HS-5 (cell line): ENCODE data around the gene TEX9.

Source experiments
- DNase-seq: peaks from one replicate; pipeline ENCODE4 v3.0.0-alpha.2; 2012; ENCODE audit warnings: low read depth

TEX9 gene

DNA sequence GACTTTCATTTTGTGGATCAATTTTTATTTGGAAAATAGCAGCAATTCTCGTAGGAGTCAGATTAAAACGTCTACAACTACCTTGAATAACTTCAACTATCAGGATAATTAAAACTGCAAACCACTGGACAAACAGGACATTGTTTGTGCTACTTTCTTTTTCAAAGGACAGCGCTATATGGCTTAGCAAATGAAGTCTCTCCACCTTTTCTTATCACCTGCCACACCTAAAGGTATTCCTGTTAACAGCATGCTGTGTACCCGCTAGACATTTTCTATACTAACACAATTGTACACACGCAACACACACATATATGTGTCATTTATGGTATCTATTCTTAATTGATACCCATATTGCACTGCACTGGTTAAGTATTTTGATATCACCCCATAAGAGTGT, 80.5 kb downstream of the TEX9 start:
- DNase-seq: no peak

DNA sequence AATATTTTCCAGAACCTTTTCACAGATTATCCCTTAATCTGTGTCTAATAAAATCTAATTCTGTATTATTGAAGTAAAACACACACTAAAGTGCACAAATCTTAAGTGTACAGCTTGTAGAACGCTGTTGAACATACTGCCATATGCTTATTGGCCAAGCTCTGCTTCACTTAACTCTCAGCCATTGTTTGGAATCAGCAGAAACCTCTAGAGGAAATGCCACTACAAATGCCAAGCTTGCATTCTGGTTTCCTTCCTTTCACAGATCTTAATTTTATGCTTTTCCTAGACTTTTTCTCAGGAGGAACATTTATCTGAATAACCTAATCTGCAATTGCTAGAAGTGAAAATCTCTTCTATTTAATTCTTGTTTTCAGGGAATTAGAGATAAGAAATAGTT, 89.6 kb downstream of the TEX9 start:
- no peak for DNase-seq

DNA sequence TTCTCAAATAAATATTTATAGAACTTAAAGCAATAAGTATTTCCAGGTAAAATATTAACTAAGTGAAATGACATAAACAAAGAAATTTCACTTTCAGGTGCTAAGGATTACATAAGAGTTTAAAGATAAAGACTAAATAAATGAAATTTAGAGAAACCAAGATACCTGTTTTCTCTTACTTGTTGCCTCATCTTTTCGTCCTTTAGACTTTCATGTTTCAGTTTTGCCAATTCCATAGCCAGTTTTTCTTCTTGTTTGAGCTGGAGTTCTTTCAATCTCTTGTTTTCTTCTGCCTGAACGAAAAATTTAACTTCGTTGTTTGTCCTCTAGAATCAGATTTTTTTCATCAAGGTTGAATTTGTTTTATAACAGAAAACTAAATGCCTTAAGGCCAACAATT, 91.0 kb downstream of the TEX9 start:
- no peak for DNase-seq

DNA sequence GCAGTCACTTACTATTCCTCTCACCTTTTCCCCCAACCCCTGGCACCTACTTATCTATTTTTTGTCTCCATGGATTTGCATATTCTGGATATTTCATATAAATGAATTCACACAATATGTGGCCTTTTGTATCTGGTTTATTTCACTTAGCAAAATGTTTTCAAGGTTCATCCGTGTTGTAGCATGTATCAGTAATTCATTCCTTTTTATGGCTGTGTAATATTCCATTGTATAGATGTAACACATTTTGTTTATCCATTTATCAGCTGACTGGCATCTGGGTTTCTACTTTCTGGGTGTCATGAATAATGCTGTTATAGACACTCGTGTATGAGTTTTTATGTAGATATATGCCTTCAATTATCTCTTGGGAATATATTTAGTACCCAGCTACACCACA, 93.9 kb downstream of the TEX9 start:
- DNase-seq: no peak

DNA sequence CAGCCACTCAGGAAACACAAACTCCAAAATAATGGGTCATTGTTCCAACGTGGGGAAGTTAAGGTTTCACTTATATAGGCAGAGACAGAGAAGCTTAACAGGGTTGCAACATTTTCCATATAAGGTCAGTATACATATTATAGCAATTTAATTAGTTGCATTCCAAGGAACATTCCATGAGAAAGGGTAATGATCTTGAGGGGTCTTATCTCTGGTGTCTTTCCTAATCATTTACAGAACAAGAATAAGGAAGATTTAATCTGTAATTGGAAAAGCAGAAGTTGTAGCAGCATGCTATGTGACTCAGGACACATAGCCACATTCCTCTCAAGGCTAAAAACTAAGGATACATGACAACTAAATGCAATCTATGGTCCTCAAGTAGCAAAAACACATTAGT, 94.8 kb downstream of the TEX9 start:
- DNase-seq: no peak

DNA sequence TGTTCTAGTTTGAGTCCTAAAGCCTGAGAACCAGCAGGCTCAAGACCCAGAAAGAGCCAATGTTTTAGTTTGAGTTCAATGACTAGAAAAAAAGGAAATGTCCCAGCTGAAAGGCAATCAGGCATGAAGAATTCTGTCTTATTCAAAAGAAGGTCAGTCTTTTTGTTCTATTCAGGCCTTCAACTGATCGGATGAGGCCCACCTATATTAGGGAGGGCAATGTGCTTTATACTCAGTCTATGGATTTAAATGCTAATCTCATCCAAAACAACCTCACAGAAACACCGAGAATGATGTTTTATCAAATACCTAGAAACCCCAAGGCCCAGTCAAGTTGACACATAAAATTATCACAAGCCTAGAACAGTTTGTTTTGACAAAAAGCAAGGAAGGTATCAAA, 95.7 kb downstream of the TEX9 start:
- no peak for DNase-seq

DNA sequence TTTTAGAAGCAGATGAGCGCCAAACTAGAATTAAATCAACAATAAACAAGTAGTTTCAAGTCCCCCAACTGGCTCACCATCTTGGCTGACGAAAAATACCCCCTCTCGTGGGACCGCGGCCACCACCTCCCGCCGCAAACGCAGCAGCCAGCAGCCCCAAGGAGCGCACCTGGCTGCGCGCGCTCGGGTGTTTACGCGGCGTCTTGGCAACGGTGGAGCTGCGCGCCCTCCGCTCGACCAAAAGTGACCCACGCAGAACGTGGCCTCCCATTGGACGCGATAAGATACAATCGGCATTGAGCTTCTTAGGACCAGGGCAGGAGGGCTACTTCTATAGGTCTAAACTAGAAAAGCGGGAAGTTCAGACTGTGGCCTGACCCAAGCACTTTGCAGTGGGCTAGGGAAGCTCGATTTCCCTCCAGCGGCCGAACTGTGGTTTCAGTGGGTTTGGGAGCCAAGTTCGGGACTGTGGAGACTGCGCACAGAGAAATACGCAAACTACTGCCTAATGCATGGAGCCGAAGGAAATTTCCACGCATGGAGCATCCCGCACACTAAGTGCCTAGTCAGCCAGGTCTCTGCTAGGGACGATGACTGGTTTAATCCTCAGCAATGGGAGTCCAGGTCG, 99.8 kb downstream of the TEX9 start, which contains the start of gene MNS1:
Gene MNS1 (minus strand): TSS at position 245 of the 628 bp plus-strand sequence. CDS start 165 bp downstream, at position 80.
- DNase-seq: peak; percentile 87

DNA sequence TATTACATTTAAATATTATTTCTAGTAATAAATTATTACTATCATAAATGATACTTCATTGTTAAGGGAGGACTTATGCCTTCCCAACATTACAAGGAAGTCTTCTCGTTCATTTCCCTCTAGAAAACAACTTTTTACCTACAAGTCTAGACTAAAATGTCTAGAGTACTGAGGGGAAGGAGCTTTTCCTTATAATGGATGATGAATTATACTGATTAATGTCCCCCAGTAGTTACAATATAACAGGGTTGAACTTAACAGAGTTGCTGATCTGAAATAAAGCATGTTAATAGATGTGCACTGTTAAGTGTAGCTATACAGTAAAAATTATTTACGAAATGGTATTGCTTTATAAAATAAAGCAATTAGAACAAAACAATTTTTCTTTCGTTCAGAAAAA, 102.4 kb downstream of the TEX9 start:
- no peak for DNase-seq

DNA sequence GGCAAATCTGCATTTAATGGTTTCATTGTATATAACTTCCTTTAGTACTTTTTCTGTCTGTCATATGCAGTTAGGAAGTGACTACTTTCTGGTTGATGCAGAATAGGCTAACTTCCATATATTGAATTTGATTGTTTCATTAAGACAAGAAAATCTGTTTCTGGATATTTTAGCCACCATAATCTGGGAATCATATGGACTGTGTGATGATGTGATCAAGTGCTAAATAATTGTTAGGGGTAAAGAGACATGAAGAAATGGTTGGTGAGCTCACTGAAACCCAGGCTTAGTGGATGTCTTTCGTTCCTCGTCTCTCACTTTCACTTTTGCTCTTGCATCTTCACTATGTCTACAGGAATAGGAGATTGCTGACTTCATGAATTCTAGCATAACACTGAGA, 103.2 kb downstream of the TEX9 start:
- no peak for DNase-seq

DNA sequence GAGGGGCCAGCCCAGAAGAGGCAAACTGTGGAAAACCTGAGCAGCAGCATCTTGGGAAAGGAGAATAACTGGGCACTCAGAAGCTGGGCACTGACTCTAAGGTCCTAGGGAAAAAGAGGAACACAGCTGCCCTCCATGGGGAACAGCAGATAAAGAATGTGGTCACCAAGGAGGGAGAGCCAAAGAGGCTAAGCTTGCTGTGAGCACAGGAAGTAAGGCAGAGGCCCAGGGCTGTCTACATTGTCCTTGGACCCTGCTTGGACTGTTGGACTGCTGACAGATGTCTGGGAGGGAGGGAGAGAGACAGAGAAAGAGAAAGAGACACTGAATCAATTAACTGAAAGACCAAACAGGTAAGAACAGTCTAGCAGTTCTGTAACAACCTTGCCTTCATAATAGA, 104.3 kb downstream of the TEX9 start:
- DNase-seq: no peak

DNA sequence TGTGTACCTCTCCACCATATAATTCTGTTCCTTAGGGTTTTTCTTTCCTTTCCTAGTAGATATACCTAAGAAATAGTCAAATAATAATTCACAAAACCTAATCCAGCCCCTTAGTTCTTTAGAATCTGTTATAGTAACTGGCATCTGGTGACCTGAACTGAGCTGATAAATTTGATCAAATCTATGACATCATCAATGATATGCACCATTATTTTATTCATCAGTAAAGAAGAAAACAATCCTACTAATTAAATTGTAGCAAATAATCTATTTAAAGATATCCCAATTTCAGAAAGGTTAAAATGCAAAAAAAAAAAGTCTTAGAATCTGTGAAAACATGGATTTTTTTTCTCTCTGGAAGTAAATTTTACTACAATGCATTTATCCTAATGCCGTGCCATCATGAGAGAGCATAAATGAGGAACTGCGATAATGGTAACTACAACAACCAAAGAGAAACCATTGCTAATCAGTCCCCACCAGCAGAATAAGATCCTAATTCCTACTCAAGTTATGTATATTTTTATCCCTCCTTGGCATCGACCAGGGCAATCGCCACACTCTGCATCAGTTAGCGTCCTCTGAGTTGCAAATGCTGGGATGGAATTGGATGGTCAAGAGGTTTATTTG, 106.3 kb downstream of the TEX9 start:
- DNase-seq: no peak

DNA sequence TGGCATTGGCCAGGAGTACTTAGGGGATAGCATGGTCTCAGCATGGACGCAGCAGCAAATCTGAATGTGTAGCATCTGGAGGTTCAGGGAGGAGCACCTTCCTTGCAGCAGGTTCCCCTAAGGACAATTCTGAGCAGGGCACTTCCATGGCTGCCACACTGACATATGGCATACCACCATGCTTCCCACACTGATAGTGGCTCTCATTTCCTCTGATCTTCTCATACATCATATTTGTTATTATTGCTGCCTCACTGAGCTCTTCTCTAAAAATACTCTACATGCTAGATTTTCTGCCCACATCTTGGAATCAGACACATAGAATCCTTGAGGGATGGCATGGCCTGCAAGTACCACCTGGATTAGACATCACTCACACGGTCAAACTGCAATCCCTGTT, 107.1 kb downstream of the TEX9 start:
- no peak for DNase-seq

DNA sequence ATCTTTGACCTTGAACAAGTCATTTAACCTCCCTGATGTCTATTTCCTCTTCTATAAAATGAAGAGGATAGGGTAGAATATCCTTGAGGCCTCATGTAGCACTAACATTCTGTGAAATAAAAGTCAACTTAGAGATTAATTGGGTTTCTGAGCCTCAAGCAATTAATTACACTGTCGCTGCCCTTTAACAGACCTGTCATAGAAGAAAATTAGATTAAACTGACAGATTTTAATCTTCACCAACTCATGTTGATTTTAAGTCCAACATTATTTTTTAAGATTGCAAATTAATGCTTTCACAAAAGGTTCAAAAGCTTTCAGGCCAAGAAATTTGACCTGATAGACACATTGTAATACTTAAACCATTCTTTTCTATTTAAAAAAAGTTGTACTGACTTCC, 107.8 kb downstream of the TEX9 start:
- DNase-seq: no peak

DNA sequence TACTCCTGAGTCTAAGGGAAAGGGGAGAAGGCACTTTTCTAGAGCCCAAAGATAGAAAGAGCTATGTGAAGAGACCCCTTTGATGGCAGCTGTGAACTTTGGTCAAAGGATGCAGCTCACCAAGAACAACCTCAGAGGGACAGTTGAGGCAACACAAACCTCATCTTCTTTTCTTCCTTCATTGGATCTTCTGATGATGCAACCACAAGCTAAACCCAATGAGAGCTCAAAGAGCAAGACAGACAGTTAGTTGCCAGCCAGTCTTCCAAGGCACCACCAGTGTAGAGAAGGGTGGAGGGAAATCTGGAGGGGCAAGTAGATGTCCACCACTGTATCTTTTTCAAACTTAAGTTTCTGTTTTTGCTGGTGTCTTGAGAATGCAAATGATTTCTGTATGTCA, 110.1 kb downstream of the TEX9 start:
- no peak for DNase-seq
